Esophagus muscularis mucosa (tissue), 4 donors: ENCODE data around the gene AANAT.

Experiments
- CTCF ChIP-seq, 3 experiments: fragments of 200-600 bp in 2 of 3; fragments of 450-650 bp in 1 of 3; sonication (generic) in 2 of 3; IDR thresholded peaks; one replicate each; pipeline ENCODE4 v1.5.1; 2017 to 2019; ENCODE audit warnings: antibody characterized with exemption in 3 of 3, mild to moderate bottlenecking in 2 of 3, moderate library complexity in 1 of 3
- EP300 ChIP-seq: sonication (generic); formaldehyde crosslinking; IDR thresholded peaks from one replicate; pipeline ENCODE4 v1.6.1; 2017; ENCODE audit warnings: antibody characterized with exemption
- POLR2A ChIP-seq: fragments of 450-650 bp; IDR thresholded peaks from one replicate; pipeline ENCODE4 v1.6.1; 2017; ENCODE audit warnings: antibody characterized with exemption, moderate library complexity, mild to moderate bottlenecking, low read depth
- POLR2AphosphoS5 ChIP-seq, 2 donors: sonication (generic); formaldehyde crosslinking; IDR thresholded peaks; one replicate each; pipeline ENCODE4 v1.6.1; 2017; ENCODE audit warnings: antibody characterized with exemption in 2 of 2

GRCh38 chr17:76500747-76501017 lies 33.3 kb downstream of the AANAT start:
- TF ChIP-seq CTCF (IDR thresholded peaks at IDR 0.05) (no peak), POLR2AphosphoS5 (IDR thresholded peaks at IDR 0.05) (no peak), EP300 (no peak), POLR2A (no peak)
